Osteocyte (in vitro differentiated cells): Measurements from ENCODE around the gene PYCARD. TPM values are rescaled to one million over a fixed set of nuclear protein-coding genes. Genes with fewer than 3 reads are reported as not detected.
A peak's percentile ranks its signal among the peaks of the same experiment; 100 is the strongest.
"Not testable (repeated sequence)": the region's sequence is repeated elsewhere in the genome, so short reads cannot be mapped to it uniquely, and the experiment has no call there.

Experiments used
- DNase-seq: peaks from one replicate; pipeline ENCODE4 v3.0.0; 2021; ENCODE audit warnings: mixed read lengths; ENCODE audit not compliant: unreplicated experiment; ENCODE audit errors: extremely low spot score
- H3K27ac Mint-ChIP-seq: one replicate; pipeline ENCODE4 v1.8.0; 2021; ENCODE audit warnings: mild to moderate bottlenecking, mixed read lengths; ENCODE audit not compliant: unreplicated experiment
- H3K27me3 Mint-ChIP-seq: one replicate; pipeline ENCODE4 v1.8.0; 2021; ENCODE audit warnings: mixed read lengths; ENCODE audit not compliant: unreplicated experiment
- H3K36me3 Mint-ChIP-seq: one replicate; pipeline ENCODE4 v1.8.0; 2021; ENCODE audit warnings: mixed read lengths; ENCODE audit not compliant: unreplicated experiment
- H3K4me1 Mint-ChIP-seq: one replicate; pipeline ENCODE4 v1.8.0; 2021; ENCODE audit warnings: mixed read lengths; ENCODE audit not compliant: unreplicated experiment
- H3K4me3 Mint-ChIP-seq: one replicate; pipeline ENCODE4 v1.8.0; 2021; ENCODE audit warnings: mild to moderate bottlenecking, moderate library complexity, mixed read lengths; ENCODE audit not compliant: unreplicated experiment
- H3K9me3 Mint-ChIP-seq: one replicate; pipeline ENCODE4 v1.8.0; 2021; ENCODE audit warnings: mixed read lengths; ENCODE audit not compliant: unreplicated experiment
- total RNA-seq: library from RNA; stranded (reverse); gene quantifications from 2 replicates; pipeline ENCODE4 v1.2.1, GENCODE V29; 2021
- TF ChIP-seq, protein P1 (sequence below): fragments of 200-600 bp; sonication (generic); IDR thresholded peaks from 2 replicates; pipeline ENCODE4 v1.5.0; 2021; ENCODE audit warnings: antibody characterized with exemption, mild to moderate bottlenecking, moderate library complexity

The PYCARD gene
- total RNA-seq, 1 donor from 2014 or later: 6.1 TPM

- Mint-ChIP-seq H3K4me3 (no peak overlapping the region), H3K9me3 (no peaks in the 10 kb centered on the region), H3K4me1 (peaks cover 11% of the 10 kb centered on the region), H3K27ac (no peak overlapping the region), H3K27me3 (peaks cover 30% of the 10 kb centered on the region), H3K36me3 (no peaks in the 10 kb centered on the region)
- no peak for DNase-seq
- TF ChIP-seq, protein P1, sequence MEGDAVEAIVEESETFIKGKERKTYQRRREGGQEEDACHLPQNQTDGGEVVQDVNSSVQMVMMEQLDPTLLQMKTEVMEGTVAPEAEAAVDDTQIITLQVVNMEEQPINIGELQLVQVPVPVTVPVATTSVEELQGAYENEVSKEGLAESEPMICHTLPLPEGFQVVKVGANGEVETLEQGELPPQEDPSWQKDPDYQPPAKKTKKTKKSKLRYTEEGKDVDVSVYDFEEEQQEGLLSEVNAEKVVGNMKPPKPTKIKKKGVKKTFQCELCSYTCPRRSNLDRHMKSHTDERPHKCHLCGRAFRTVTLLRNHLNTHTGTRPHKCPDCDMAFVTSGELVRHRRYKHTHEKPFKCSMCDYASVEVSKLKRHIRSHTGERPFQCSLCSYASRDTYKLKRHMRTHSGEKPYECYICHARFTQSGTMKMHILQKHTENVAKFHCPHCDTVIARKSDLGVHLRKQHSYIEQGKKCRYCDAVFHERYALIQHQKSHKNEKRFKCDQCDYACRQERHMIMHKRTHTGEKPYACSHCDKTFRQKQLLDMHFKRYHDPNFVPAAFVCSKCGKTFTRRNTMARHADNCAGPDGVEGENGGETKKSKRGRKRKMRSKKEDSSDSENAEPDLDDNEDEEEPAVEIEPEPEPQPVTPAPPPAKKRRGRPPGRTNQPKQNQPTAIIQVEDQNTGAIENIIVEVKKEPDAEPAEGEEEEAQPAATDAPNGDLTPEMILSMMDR: no peak
These were observed 4.2 kb upstream of the PYCARD start for GRCh38 chr16:31206776-31207175.

GRCh38 chr16:31204871-31205666, 2.5 kb upstream of the PYCARD start:
- Mint-ChIP-seq H3K36me3 (no peaks in the 10 kb centered on the region), H3K27ac (no peak overlapping the region), H3K4me1 (peaks cover 27% of the 10 kb centered on the region), H3K9me3 (no peaks in the 10 kb centered on the region), H3K4me3 (no peak overlapping the region), H3K27me3 (peaks cover 20% of the 10 kb centered on the region)
- TF ChIP-seq, protein P1: no peak
- no peak for DNase-seq

DNA sequence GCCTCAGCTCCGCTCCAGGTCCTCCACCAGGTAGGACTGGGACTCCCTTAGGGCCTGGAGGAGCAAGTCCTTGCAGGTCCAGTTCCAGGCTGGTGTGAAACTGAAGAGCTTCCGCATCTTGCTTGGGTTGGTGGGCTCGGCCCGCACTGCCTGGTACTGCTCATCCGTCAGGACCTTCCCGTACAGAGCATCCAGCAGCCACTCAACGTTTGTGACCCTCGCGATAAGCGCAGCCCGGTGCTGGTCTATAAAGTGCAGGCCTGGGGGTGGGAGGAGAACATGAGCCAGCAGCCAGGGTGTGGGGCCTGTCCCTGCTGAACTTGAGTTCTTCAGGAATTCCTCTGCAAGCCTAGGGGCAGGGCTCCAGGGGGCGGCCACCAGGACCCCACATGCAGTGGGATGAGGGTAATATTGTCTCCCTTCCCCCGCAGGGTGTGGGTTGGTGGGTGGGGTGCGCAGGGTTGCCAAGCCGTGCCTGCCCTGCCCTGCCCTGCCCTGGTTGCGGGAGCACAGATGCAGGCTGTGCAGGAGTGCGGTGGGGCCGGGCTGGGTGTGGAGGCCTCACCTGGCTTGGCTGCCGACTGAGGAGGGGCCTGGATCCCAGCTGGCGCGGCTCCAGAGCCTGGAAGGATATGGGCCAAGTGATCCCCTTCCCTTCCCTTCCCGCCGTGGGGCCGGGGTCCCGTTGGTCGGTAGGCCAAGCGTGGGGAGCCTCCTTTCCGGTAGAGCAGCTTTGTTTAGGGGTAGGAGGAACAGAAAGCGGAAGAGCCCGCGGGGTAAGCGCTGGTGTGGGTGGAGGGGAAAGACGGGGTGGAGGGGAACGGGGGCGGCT, 762 bp downstream of the PYCARD start:
- Mint-ChIP-seq H3K4me3 (peak overlapping the region; percentile 80), H3K36me3 (peaks cover 11% of the 10 kb centered on the region), H3K4me1 (peaks cover 40% of the 10 kb centered on the region), H3K9me3 (no peaks in the 10 kb centered on the region), H3K27me3 (peaks cover 7% of the 10 kb centered on the region), H3K27ac (no peak overlapping the region)
- no peak for DNase-seq
- TF ChIP-seq, protein P1: no peak

DNA sequence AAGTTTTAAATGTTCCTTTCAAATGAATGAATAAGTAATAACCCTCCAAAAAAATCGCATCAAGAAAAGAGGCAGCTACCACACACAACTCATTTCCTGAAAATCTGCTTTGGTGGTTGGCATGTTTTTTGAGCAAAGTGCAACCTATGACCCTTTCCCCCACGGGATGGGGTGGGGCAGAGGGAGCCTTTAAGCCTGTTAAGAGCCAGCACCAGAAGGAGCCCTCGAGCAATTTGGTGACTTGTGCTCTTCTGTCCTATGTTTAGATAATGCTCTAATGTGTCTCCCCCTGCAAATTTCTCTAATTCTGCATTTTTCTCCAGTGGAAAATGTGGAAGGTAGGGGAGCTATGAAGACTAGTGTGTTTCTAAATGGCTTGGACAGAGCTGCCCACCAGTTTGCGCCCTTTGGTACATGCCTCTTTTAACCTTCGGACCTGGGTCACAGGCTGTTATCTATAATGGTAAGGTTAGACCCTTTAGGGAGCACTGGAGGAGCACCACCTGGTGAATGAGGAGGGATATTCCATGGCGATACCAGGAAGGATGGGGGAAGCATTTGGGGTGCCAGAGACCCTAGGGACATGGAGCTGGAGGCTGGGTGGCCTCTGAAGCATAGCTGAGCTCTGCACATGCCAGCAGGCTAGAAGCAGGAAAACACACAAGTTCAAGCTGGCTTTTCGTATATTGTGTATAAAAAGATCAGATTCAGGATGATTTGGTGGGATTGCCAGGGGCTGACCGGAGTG, 1.6 kb downstream of the PYCARD start:
- H3K4me3 Mint-ChIP-seq: peak overlapping the region; percentile 80
- no peaks in the 10 kb centered on the region for H3K9me3 Mint-ChIP-seq
- TF ChIP-seq, protein P1: no peak
- H3K27me3 Mint-ChIP-seq: peaks cover 7% of the 10 kb centered on the region
- no peak for DNase-seq
- peaks cover 14% of the 10 kb centered on the region for H3K36me3 Mint-ChIP-seq
- no peak overlapping the region for H3K27ac Mint-ChIP-seq
- peaks cover 40% of the 10 kb centered on the region for H3K4me1 Mint-ChIP-seq

- not testable (repeated sequence) for H3K27me3 Mint-ChIP-seq, H3K27ac Mint-ChIP-seq, H3K4me3 Mint-ChIP-seq, H3K9me3 Mint-ChIP-seq, DNase-seq
- Mint-ChIP-seq H3K4me1 (peaks cover 40% of the 10 kb centered on the region), H3K36me3 (peaks cover 18% of the 10 kb centered on the region)
These were observed 2.4 kb downstream of the PYCARD start for GRCh38 chr16:31200111-31200510.
